HEK293 (cell line): ENCODE results near the gene MOK.
A peak's percentile ranks its signal among the peaks of the same experiment; 100 is the strongest.

Source experiments
- CTCF ChIA-PET: fragments of 350-600 bp; formaldehyde crosslinking; extraction: SDS; loops from one replicate; lab custom pipeline; 2021; ENCODE audit warnings: antibody characterized with exemption; lab: Yijun Ruan, JAX
- POLR2A ChIA-PET: fragments of 300-600 bp; formaldehyde crosslinking; extraction: SDS; loops from one replicate; lab custom pipeline; 2020; ENCODE audit warnings: antibody characterized with exemption, inconsistent platforms; lab: Yijun Ruan, JAX
- H3K27ac ChIP-seq: fragments of 200-500 bp; sonication (Bioruptor generic); 2 replicates; pipeline ENCODE4 v1.5.1; 2014; ENCODE audit warnings: low read depth, low read length, control low read depth, inconsistent platforms; ENCODE audit errors: extremely low read depth
- H3K36me3 ChIP-seq, 2 experiments: fragments of 200-500 bp in 1 of 2; sonication (Bioruptor generic) in 1 of 2; 1 replicate in 1 of 2; 2 replicates in 1 of 2; pipeline ENCODE4 v1.5.1; 2014 to 2017; ENCODE audit warnings: inconsistent platforms in 2 of 2, low read length in 2 of 2; ENCODE audit not compliant: control insufficient read depth in 2 of 2, insufficient read depth in 1 of 2
- H3K4me1 ChIP-seq: fragments of 200-500 bp; sonication (Bioruptor generic); 2 replicates; pipeline ENCODE4 v1.5.1; 2014; ENCODE audit warnings: mild to moderate bottlenecking, low read length, inconsistent platforms; ENCODE audit not compliant: control insufficient read depth, insufficient read depth
- H3K4me3 ChIP-seq: 2 replicates; pipeline ENCODE4 v1.5.1; 2011; ENCODE audit warnings: low read depth, mild to moderate bottlenecking, control low read depth, low read length, moderate library complexity
- H3K9me3 ChIP-seq: fragments of 200-500 bp; sonication (Bioruptor generic); 2 replicates; pipeline ENCODE4 v1.5.1; 2014; ENCODE audit warnings: low read depth, low read length, inconsistent platforms; ENCODE audit not compliant: control insufficient read depth, insufficient read depth
- EGR2 ChIP-seq: fragments of 450-650 bp; formaldehyde crosslinking; IDR thresholded peaks from 2 replicates; pipeline ENCODE4 v1.5.1; 2016; ENCODE audit warnings: low read depth, missing biosample characterization, missing genetic modification characterization
- KLF8 ChIP-seq: fragments of 450-650 bp; formaldehyde crosslinking; IDR thresholded peaks from 2 replicates; pipeline ENCODE4 v1.5.1; 2016; ENCODE audit warnings: missing biosample characterization, missing genetic modification characterization
- PRDM1 ChIP-seq: fragments of 450-650 bp; formaldehyde crosslinking; IDR thresholded peaks from 2 replicates; pipeline ENCODE4; 2016; ENCODE audit warnings: missing biosample characterization, missing genetic modification characterization
- SCRT2 ChIP-seq: fragments of 450-650 bp; formaldehyde crosslinking; IDR thresholded peaks from 2 replicates; pipeline ENCODE4 v1.5.1; 2016; ENCODE audit warnings: missing biosample characterization, missing genetic modification characterization
- TCF7L2 ChIP-seq: IDR thresholded peaks from 2 replicates; pipeline ENCODE4 v1.6.1; 2011; ENCODE audit warnings: low read depth, mild to moderate bottlenecking, inconsistent platforms, low read length, moderate library complexity, borderline replicate concordance
- ZBTB48 ChIP-seq: fragments of 450-650 bp; formaldehyde crosslinking; IDR thresholded peaks from 2 replicates; pipeline ENCODE4 v1.5.1; 2016; ENCODE audit warnings: missing biosample characterization, missing genetic modification characterization
- ZFHX2 ChIP-seq: fragments of 450-650 bp; formaldehyde crosslinking; conservative IDR thresholded peaks from 2 replicates; pipeline ENCODE4 v1.5.1; 2016; ENCODE audit warnings: missing biosample characterization, missing genetic modification characterization
- ZNF23 ChIP-seq: fragments of 450-650 bp; formaldehyde crosslinking; IDR thresholded peaks from 2 replicates; pipeline ENCODE4 v1.5.1; 2016; ENCODE audit warnings: missing biosample characterization, missing genetic modification characterization, borderline replicate concordance
- ZNF248 ChIP-seq: fragments of 450-650 bp; formaldehyde crosslinking; IDR thresholded peaks from 2 replicates; pipeline ENCODE4 v1.5.1; 2017; ENCODE audit warnings: missing biosample characterization, missing genetic modification characterization
- ZNF416 ChIP-seq: fragments of 450-650 bp; formaldehyde crosslinking; IDR thresholded peaks from 2 replicates; pipeline ENCODE4 v1.5.1; 2016; ENCODE audit warnings: missing biosample characterization, missing genetic modification characterization
- ZNF433 ChIP-seq: fragments of 450-650 bp; formaldehyde crosslinking; IDR thresholded peaks from 2 replicates; pipeline ENCODE4 v1.5.1; 2016; ENCODE audit warnings: missing biosample characterization, missing genetic modification characterization, low read depth
- ZNF473 ChIP-seq: fragments of 450-650 bp; formaldehyde crosslinking; IDR thresholded peaks from 2 replicates; pipeline ENCODE4 v1.5.1; 2017; ENCODE audit warnings: missing biosample characterization, missing genetic modification characterization
- ZNF571 ChIP-seq: fragments of 450-650 bp; formaldehyde crosslinking; IDR thresholded peaks from 2 replicates; pipeline ENCODE4 v1.5.0; 2017; ENCODE audit warnings: missing biosample characterization, missing genetic modification characterization
- ZNF600 ChIP-seq: fragments of 450-650 bp; formaldehyde crosslinking; IDR thresholded peaks from 2 replicates; pipeline ENCODE4 v1.5.1; 2016; ENCODE audit warnings: missing biosample characterization, missing genetic modification characterization
- ZNF623 ChIP-seq: fragments of 450-650 bp; formaldehyde crosslinking; IDR thresholded peaks from 2 replicates; pipeline ENCODE4 v1.5.1; 2016; ENCODE audit warnings: missing biosample characterization, missing genetic modification characterization
- ZNF658 ChIP-seq: fragments of 450-650 bp; formaldehyde crosslinking; IDR thresholded peaks from 2 replicates; pipeline ENCODE4; 2016; ENCODE audit warnings: missing biosample characterization, missing genetic modification characterization
- ZNF670 ChIP-seq: fragments of 450-650 bp; formaldehyde crosslinking; IDR thresholded peaks from 2 replicates; pipeline ENCODE4 v1.5.1; 2016; ENCODE audit warnings: missing biosample characterization, missing genetic modification characterization, low read depth
- TF ChIP-seq, protein P1 (sequence below): fragments of 450-650 bp; formaldehyde crosslinking; IDR thresholded peaks from 2 replicates; pipeline ENCODE4 v1.5.1; 2016; ENCODE audit warnings: missing biosample characterization, missing genetic modification characterization
- TF ChIP-seq, protein P2 (sequence below): fragments of 450-650 bp; formaldehyde crosslinking; IDR thresholded peaks from 2 replicates; pipeline ENCODE4 v1.5.1; 2016; ENCODE audit warnings: missing biosample characterization, missing genetic modification characterization
- TF ChIP-seq, protein P3 (sequence below): fragments of 450-650 bp; formaldehyde crosslinking; IDR thresholded peaks from 2 replicates; pipeline ENCODE4 v1.5.1; 2016; ENCODE audit warnings: missing biosample characterization, missing genetic modification characterization
- TF ChIP-seq, protein P4 (sequence below): fragments of 450-650 bp; formaldehyde crosslinking; IDR thresholded peaks from 2 replicates; pipeline ENCODE4 v1.5.1; 2016; ENCODE audit warnings: missing biosample characterization, missing genetic modification characterization

The MOK gene

DNA sequence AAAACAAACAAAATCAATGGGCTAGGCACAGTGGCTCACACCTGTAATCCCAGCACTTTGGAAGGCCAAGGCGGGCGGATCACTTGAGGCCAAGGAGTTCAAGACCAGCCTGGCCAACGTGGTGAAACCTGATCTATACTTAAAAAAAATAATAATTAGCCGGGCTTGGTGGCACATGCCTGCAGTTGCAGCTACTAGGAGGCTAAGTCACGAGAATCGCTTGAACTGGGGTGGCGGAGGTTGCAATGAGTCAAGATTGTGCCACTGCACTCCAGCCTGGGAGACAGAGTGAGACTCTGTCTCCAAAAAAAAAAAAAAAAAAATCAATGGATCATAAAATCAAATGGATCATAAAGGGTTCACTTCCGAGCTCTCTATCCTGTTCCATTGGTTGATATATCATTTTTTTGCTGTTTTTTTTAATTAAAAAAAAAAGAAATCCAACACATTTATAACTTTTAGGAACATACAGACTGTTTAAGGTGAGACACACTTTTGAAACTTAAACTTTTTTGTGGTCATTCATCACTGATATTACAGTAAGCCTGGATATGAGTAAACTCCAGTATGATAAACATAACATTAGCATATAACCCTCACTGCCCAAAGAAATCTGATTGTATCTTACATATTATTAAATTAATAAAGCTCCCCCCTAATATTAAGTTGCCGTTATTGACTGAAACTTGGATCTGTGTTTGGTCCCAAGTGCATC is 22.1 kb downstream of the MOK start (continued):
- TF ChIP-seq, protein P1, sequence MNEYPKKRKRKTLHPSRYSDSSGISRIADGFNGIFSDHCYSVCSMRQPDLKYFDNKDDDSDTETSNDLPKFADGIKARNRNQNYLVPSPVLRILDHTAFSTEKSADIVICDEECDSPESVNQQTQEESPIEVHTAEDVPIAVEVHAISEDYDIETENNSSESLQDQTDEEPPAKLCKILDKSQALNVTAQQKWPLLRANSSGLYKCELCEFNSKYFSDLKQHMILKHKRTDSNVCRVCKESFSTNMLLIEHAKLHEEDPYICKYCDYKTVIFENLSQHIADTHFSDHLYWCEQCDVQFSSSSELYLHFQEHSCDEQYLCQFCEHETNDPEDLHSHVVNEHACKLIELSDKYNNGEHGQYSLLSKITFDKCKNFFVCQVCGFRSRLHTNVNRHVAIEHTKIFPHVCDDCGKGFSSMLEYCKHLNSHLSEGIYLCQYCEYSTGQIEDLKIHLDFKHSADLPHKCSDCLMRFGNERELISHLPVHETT (tag by site-specific recombination), result no peak
- TF ChIP-seq, protein P2, sequence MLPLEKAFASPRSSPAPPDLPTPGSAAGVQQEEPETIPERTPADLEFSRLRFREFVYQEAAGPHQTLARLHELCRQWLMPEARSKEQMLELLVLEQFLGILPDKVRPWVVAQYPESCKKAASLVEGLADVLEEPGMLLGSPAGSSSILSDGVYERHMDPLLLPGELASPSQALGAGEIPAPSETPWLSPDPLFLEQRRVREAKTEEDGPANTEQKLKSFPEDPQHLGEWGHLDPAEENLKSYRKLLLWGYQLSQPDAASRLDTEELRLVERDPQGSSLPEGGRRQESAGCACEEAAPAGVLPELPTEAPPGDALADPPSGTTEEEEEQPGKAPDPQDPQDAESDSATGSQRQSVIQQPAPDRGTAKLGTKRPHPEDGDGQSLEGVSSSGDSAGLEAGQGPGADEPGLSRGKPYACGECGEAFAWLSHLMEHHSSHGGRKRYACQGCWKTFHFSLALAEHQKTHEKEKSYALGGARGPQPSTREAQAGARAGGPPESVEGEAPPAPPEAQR (tag by site-specific recombination), result no peak
- no peak for TF ChIP-seq ZNF658
- no peak for TF ChIP-seq ZNF23 (tag by site-specific recombination)
- no peak for TF ChIP-seq ZNF571 (tag by site-specific recombination)
- no peak for TF ChIP-seq ZBTB48 (tag by site-specific recombination)
- TF ChIP-seq ZNF416 (tag by site-specific recombination), result no peak
- no peak for TF ChIP-seq ZNF623
- TF ChIP-seq ZNF433 (tag by site-specific recombination), result no peak

DNA sequence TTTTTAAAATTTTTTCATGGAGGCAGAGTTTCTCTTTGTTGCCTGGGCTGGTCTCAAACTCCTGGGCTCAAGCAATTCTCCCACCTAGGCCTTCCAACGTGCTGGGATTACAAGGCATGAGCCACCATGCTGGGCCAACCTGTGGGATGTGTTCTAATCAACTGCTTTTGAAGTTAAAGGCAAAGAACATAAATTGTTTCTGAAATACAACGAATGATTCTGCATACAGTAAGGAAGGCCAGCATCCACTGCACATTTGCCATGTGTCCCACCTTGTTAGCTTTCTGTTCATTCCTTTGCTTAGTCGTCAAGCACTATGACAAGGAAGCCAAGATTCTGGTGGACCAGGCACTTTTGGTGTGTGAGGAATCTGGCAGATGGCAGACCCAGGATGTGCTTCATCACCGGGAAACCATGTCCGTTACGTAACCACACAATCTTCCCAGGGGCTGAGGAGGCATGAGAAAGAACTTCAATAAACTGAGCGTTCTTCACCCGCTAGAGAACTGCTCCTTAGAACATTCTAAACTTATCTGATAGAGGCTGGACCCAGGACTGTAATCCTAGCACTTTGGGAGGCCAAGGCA is 24.5 kb downstream of the MOK start:
- CTCF ChIA-PET, result no interaction called here
- peaks cover 0 to 9% of the 10 kb centered on the region in 2 experiments; a peak in 2 of 3 replicates for H3K36me3 ChIP-seq
- no peaks in the 10 kb centered on the region for H3K4me1 ChIP-seq
- TF ChIP-seq TCF7L2 (no peak), ZNF248 (tag by site-specific recombination) (no peak), ZNF473 (tag by site-specific recombination) (no peak), ZNF670 (tag by site-specific recombination) (no peak), KLF8 (no peak), ZNF600 (tag by site-specific recombination) (no peak), SCRT2 (tag by site-specific recombination) (no peak), EGR2 (tag by site-specific recombination) (no peak)
- TF ChIP-seq, protein P3, sequence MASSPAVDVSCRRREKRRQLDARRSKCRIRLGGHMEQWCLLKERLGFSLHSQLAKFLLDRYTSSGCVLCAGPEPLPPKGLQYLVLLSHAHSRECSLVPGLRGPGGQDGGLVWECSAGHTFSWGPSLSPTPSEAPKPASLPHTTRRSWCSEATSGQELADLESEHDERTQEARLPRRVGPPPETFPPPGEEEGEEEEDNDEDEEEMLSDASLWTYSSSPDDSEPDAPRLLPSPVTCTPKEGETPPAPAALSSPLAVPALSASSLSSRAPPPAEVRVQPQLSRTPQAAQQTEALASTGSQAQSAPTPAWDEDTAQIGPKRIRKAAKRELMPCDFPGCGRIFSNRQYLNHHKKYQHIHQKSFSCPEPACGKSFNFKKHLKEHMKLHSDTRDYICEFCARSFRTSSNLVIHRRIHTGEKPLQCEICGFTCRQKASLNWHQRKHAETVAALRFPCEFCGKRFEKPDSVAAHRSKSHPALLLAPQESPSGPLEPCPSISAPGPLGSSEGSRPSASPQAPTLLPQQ (tag by site-specific recombination), result no peak
- no peak overlapping the region for H3K4me3 ChIP-seq
- POLR2A ChIA-PET, result no interaction called here
- H3K27ac ChIP-seq, result no peak overlapping the region
- no peaks in the 10 kb centered on the region for H3K9me3 ChIP-seq

DNA sequence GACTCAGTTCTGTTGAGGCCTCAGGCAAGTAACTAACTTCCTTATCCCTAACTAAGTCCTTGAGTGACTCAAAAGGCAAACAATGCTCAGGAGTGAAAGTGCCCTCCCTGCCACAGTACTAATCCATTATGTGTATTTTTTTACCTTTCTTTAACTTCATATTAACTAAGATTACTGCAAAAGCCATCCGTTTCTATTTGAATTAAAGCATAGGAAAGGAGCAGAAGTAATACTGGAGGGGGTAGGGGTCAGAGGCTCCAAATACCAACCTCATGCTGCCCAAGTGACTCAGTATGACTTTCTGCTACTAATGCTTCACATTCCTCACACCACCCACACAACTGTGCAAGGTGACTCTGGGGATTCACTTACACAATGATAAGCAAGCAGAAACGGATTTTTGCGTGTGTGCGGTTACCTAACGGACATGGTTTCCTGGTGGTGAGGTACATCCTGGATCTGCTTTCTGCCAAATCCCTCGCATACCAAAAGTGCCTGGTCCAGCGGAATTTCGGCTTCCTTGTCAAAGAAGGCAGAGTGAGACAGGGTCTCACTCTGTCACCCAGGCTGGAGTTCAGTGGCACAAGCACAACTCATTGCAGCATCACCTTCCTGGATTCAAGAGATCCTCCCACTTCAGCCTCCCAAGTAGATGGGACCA is 25.1 kb downstream of the MOK start:
- TF ChIP-seq EGR2 (tag by site-specific recombination) (0 out of 2 replicates have a peak, but pooled peaks have one; percentile 21), PRDM1 (tag by site-specific recombination) (peak; percentile 63; the same call in 1 of the 2 replicates), ZFHX2 (peak; percentile 29)
- TF ChIP-seq, protein P4, sequence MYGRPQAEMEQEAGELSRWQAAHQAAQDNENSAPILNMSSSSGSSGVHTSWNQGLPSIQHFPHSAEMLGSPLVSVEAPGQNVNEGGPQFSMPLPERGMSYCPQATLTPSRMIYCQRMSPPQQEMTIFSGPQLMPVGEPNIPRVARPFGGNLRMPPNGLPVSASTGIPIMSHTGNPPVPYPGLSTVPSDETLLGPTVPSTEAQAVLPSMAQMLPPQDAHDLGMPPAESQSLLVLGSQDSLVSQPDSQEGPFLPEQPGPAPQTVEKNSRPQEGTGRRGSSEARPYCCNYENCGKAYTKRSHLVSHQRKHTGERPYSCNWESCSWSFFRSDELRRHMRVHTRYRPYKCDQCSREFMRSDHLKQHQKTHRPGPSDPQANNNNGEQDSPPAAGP (tag by site-specific recombination), result no peak
- H3K4me3 ChIP-seq, result no peak overlapping the region
- POLR2A ChIA-PET, result no interaction called here
- CTCF ChIA-PET, result no interaction called here
- no peaks in the 10 kb centered on the region for H3K4me1 ChIP-seq
- H3K9me3 ChIP-seq, result no peaks in the 10 kb centered on the region
- H3K36me3 ChIP-seq, result peaks cover 0 to 9% of the 10 kb centered on the region in 2 experiments; a peak in 2 of 3 replicates
- H3K27ac ChIP-seq, result no peak overlapping the region
